Kidney capillary endothelial cell (primary cell): Measurements from ENCODE around the gene CAVIN4.

Experiments
- DNase-seq: peaks from one replicate; pipeline ENCODE4 v3.0.0-alpha.2; 2018; ENCODE audit warnings: low spot score

Gene CAVIN4

GRCh38 chr9:100591139-100591538 lies 13.3 kb downstream of the CAVIN4 start:
- DNase-seq, result no peak

- no peak for DNase-seq
Observed at GRCh38 chr9:100591639-100592412, 13.9 kb downstream of the CAVIN4 start.

GRCh38 chr9:100595391-100596199 lies 17.7 kb downstream of the CAVIN4 start:
- DNase-seq, result peak; percentile 79

GRCh38 chr9:100597236-100597635 lies 19.4 kb downstream of the CAVIN4 start:
- DNase-seq, result no peak

DNA sequence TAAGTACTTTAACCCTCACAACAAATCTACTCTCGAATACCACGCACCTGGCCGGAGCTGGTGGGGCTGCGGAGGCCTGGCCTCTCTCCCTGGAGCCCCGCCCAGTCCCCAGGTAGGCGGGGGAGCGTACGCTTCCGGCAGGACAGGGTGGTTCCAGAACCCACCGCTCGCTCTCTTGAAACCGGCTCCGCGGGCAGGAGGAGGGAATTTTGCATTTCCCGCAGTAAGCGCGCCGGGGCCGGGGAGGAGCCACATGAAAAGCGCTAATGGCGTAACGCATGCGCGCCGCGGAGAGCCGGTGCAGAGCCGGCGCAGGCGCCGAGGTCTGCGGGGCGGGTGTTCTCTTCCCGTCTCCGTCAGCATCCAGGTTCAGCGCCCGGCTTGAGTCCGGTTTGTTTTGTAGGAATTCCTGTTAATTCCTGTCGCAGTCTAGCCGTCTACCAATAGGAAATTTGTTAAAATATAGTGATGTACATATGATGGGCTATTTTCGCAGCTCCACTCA lies 20.8 kb downstream of the CAVIN4 start:
- peak; percentile 81 for DNase-seq

DNA sequence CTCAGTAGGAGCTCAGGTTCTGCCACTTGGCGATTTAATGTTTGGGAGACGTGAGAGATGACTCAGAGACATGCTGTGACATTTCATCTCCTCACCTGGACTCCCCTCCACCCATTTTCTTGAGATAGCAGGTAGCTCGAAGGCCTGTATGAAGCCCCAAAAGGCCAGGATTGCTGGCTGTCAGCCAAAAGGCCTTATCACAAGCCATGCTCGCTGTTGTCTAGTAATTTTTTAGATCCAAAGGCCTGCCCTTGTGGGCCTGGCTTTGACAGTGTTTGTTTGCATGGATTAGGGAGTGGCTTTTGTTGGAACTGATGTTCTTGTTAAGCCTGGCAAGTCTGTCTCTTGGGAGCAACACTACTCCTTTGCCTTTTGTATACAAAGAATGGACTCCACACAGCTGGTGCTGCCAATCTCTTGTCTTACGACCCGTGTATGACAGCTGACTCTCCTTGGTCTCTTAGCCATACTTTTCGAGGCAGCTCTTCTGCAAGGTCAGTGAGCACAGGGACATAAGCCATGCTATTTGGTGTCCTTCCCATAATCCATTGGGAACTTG lies 22.7 kb downstream of the CAVIN4 start:
- no peak for DNase-seq

DNA sequence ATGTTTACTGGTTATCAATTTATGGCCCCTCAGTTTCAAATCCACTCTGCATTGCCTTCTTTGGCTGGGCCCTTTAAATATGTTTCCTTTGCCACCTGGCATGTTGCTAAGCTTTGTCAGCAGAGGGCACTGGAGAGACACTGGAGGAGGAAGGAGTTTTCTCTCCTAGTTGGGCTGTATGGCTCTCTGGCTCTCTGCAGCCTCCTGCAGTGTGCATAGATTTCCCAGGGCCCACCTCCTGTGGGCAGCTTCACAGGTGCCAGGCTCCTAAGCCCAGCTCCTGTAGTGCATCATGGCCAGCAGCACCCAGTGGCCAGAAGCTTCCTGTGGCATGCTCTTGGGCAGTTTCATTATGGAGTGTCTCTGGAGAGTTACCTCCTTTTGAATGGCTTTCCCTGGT lies 23.3 kb downstream of the CAVIN4 start:
- DNase-seq, result no peak

DNA sequence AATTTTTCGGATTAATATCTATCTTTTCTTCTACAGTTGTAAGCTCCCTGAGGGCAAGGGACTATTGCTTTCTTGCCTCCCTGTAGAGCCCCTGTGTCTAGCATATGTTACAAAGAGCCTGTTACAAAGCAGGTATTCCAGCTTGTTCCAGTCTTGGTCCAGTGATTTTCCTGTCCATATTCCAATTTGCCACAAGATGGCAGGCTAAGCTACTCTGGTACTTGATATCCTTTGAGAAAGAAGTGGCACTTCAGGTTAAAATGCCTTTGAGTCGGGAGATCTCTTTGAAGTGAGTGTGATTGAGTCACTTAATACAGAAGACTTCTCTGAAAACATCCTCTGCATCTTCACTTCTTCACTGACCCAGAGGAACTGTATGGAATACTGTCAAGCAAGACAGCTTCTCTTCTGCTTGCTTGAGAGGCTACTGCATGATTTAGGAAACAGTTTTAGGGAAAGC lies 24.5 kb downstream of the CAVIN4 start:
- peak; percentile 59 for DNase-seq

DNA sequence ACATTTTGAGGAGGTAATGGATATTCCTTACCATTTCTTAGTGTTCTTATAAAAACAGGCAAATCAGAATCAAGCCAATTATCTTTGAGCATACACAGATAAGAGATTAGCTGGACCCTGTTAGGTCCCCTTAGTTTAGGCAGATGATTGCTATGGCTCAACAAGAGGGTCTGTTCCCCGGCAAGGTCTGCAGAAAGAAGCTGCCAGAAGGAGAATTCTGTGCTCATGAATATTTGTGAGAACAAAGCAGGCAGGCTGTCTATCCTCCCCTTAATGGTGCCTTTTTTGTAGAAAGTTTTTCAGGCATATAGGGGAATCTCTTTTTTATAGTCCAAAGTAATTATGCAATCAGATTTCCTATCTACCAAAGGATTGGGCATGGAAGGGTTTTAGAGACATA lies 27.5 kb downstream of the CAVIN4 start:
- no peak for DNase-seq

DNA sequence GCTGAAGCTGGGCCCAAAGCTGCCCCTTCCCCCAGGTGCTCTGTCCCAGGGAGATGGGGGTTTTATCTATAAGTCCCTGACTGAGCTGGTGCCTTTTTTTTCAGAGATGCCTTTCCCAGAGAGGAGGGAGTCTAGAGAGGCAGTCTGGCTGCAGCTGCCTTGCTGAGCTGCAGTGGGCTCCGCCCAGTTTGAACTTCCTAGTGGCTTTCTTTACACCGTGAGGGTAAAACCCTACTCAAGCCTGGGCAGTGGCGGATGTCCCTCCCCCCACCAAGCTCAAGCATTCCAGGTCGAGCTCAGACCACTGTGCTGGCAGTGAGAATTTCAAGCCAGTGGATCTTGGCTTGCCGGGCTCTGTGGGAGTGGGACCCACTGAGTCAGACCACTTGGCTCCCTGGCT lies 41.3 kb downstream of the CAVIN4 start:
- no peak for DNase-seq

GRCh38 chr9:100619665-100620064 lies 41.8 kb downstream of the CAVIN4 start:
- no peak for DNase-seq

DNA sequence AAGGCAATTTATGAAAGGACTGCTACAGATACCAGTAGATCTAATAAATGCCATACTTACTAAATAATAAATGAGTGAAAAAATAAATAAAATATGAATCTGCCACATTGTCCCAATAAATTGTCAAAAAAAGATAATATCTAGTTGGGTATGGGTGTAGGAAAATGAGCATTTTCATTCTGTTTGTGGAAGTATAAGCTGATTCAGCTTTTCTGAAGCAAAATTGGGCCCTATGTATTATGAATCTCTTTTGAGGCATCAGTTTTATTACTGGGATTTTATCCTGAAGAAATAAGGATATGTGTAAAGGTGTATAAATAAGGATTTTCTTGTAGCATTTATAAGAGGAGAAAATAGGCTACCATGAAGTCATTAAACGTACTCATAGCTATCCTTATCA lies 46.1 kb downstream of the CAVIN4 start:
- no peak for DNase-seq

DNA sequence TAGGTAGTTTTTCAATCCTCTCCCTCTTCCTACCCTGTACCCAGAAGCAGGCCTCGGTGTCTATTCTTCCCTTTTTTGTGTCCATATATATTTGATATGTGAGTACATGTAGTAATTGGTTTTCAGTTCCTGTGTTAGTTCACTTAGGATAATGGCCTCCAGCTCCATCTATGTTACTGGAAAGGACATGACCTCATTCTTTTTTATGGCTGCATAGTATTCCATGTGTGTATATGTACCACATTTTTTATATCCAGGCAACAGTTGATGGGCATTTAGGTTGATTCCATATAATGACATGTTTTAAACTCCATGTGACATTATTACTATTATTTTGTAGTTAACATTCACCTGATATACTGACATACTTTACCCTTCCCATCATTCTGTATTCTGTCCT lies 49.1 kb downstream of the CAVIN4 start:
- no peak for DNase-seq

DNA sequence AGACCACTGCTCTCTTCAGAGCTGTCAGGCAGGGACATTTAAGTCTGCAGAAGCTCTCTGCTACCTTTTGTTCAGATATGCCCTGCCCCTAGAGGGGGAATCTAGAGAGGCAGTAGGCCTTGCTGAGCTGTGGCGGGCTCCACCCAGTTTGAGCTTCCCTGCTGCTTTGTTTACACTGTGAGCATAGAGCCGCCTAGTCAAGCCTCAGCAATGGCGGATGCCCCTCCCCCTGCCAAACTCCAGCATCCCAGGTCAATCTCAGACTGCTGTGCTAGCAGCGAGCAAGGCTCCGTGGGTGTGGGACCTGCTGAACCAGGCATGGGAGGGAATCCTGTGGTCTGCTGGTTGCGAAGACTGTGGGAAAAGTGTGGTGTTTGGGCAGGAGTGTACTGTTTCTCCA lies 59.9 kb downstream of the CAVIN4 start:
- DNase-seq, result no peak
